COLO668 (cell line): ENCODE measurements around the gene TRRAP.

Experiments used
- DNase-seq: peaks from one replicate; lab custom pipeline; 2025; ENCODE audit not compliant: unreplicated experiment; lab: John Stamatoyannopoulos, UW

TRRAP gene

GRCh38 chr7:98945852-98946251, 67.5 kb downstream of the TRRAP start:
- DNase-seq = no peak

DNA sequence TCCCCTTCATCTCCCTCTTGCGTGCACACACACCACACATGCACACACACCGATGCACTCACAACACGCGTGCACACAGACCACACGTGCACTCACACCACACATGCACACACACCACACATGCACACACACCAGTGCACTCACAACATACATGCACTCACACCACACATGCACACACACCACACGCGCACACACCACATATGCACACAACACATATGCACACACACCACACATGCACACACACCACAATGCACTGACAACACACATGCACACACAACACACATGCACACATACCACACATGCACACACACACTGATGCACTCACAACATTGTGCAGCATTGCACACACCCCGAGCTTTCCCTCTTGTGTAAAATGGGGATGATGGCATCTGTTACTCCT, 68.1 kb downstream of the TRRAP start:
- DNase-seq = no peak

DNA sequence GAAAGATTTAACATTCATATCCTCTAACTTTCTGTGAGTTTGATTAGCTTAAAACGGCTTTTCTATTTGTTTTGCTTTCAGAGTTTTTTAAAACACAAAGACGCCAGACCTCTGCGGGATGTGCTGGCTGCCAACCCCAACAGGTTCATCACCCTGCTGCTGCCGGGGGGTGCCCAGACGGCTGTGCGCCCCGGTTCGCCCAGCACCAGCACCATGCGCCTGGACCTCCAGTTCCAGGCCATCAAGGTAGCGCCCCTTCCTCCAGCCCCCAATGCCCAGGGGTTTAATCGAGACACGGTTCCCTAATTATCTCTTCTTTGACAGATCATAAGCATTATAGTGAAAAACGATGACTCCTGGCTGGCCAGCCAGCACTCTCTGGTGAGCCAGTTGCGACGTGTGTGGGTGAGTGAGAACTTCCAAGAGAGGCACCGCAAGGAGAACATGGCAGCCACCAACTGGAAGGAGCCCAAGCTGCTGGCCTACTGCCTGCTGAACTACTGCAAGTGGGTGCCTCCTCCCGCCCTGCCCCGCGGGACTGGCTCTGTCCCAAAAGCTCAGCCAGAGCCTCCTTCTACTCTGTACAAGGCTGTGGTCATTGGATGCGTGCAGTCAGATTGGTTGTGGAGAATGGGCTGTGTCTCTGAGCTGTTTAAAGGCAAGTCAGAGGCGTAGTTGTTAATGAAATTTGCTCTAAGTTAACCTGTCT, 71.2 kb downstream of the TRRAP start:
- DNase-seq = no peak

DNA sequence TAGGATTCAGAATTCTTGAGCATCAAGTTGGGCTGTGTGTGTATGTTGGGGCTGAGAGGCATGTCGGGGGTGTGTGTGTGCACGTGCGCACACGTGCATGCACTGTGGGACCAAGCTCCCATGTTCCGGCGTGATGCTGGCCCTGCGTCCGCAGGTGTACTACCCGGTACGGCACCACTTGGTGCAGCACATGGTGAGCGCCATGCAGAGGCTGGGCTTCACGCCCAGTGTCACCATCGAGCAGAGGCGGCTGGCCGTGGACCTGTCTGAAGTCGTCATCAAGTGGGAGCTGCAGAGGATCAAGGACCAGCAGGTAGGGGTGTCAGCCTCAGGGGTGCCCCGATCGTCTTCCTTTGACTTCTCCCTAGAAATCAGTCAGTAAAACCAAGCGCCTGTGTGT, 77.7 kb downstream of the TRRAP start:
- DNase-seq = no peak

DNA sequence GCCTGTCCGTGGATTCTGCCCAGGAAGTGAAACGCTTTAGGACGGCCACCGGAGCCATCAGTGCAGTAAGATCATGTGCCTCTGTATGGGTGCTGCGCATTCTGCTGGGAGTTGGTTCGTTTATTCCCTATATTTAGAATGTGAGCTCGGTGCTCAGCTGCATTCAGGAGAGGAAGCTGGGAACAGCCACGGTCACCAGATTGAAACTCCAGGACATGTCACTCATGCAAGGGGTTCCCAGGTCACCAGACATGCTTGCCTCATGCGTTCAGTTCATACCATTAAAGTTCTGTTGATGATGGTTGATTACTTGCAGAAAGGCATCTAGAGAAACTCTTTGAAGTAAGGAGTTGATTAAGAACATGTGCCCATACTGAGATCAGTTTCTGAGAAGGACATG, 78.1 kb downstream of the TRRAP start:
- no peak for DNase-seq

DNA sequence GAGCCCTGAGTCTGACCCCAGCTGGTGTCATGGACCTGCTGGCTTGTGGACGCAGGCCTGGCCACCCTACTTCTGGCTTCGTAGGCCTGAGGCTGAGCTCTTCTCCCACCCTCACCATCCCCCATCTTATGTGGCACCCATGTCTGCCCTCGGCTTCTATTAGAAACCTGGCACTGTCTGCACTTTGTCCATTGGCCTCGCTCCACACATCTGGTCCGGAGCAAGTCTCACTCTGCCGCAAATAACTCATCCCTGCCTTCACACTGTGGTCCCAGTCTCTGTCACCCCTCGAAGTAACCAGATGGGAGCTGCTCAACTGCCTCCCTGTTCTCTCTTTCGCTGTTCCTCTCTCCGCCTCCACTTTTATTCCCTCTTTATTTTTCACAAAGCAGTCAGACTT, 78.6 kb downstream of the TRRAP start:
- no peak for DNase-seq

DNA sequence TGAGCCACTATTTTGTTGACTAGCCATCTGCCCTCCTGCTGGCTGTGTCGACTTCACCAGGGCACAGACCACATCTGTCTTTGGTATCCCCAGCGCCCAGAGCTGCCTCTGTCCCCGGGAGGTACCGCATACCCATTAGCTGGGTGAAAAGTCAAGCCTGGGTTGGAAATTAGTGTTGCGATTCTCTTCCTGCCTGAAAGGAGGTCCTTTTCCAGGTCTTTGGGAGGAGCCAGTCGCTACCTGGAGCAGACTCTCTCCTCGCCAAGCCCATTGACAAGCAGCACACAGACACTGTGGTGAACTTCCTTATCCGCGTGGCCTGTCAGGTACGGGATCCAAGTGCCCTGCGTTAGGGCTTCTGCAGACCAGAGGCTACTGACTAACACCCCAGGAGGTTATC, 79.4 kb downstream of the TRRAP start:
- no peak for DNase-seq

DNA sequence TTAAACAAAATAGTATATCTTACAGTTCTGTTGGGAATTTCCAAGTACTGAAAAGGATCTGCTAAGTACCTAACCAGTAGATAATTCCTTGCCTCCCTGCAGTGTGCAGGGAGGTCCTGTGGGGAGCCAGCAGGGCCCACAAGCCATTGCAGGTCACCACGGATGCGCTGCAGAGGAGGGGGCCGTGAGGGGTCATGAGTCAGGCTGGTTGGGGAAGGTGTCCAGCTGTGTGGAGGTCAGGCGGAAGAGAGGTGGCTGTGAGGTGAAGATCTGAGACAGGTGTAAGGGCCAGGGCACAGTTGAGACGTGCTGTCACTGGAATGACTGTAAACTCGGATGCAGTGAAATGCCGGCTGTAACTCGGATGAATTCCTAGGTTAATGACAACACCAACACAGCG, 80.6 kb downstream of the TRRAP start:
- DNase-seq = no peak

DNA sequence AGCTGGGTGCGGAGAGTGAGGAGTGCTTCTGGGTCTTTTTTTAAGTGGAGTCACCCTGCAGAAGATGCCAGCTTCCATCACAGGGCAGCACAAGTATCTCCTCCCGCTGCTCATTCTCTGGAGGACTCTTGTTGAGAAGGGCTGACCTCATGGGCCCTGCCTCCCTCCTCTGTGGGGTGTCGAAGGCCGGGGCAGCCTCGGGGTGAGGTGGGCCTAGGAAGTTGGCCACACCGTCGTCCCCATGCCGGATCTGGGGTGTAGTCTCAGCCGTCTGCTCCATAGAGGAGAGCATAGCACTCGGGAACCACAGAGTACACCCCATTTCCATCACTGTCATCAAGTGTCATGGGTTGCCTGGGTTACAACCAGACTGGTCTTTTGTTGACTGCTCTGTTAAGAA, 85.0 kb downstream of the TRRAP start:
- DNase-seq = no peak

GRCh38 chr7:98964596-98964995, 86.3 kb downstream of the TRRAP start:
- DNase-seq = no peak

- DNase-seq = no peak
Observed at GRCh38 chr7:98968621-98969020, 90.3 kb downstream of the TRRAP start.

DNA sequence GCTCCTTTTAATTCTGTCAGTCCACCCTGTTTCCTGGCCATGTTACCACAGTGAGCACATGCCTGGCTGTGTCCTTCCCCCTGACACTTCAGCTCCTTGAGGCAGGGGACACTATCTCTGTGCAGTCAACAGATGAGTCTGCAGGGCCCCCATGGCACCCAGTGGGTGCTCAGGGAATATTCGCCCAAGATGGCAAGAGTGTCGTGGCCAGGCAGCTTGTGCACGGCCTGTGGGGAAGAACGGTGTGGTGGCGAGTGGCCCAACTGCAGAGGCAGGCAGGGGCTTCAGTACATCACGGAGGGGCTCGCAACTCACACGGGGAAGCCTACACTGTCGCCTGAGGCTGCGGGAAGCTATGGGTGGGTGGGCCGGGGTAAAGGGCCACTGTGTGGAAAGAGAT, 91.1 kb downstream of the TRRAP start:
- DNase-seq = no peak

DNA sequence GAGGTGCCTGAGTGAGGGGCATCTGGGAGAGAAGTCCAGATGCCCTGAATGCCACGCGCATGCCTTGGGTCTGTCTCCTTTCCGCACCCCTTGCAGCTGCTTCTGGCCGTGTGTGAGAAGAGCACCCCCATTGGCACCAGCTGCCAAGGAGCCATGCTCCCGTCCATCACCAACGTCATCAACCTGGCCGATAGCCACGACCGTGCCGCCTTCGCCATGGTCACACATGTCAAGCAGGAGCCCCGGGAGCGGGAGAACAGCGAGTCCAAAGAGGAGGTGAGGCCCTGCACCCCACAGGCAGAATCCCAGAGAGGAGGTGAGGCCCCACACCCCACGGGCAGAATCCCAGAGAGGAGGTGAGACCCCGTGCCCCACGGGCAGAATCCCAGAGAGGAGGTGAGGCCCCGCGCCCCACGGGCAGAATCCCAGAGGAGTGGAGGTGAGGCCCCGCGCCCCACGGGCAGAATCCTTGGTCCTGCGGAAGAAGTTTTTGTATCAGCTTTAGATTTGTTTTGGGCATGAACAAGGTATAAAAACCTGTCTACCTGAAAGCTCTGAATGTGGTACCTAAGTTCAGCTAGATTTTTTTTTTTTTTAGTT, 91.8 kb downstream of the TRRAP start:
- no peak for DNase-seq

- DNase-seq = no peak
Observed at GRCh38 chr7:98970805-98971204, 92.5 kb downstream of the TRRAP start.

- no peak for DNase-seq
Observed at GRCh38 chr7:98974205-98974604, 95.9 kb downstream of the TRRAP start.

- DNase-seq = no peak
Observed at GRCh38 chr7:98974906-98975816, 96.8 kb downstream of the TRRAP start.

DNA sequence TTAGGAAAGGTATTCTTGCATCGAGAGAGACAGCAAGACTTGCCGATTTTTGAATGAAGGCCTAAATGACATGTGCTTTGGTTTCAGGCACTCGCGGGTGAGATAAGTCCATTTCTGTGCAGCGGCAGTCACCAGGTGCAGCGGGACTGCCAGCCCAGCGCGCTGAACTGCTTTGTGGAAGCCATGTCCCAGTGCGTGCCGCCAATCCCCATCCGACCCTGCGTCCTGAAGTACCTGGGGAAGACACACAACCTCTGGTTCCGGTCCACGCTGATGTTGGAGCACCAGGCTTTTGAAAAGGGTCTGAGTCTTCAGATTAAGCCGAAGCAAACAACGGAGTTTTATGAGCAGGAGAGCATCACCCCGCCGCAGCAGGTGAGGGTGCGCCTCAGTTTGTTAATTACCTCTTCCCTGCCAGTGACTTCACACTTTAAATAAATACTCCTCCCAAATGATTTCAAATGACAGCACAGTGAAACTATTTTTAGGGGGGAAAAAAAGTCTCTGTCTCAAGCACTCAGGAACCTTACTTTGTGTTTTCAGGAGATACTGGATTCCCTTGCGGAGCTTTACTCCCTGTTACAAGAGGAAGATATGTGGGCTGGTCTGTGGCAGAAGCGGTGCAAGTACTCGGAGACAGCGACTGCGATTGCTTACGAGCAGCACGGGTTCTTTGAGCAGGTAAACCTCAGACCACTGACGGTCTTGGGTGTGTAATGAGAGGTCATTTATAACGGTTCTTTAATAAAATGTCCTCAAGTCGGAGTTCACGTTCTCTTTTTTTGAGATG, 98.3 kb downstream of the TRRAP start:
- no peak for DNase-seq

DNA sequence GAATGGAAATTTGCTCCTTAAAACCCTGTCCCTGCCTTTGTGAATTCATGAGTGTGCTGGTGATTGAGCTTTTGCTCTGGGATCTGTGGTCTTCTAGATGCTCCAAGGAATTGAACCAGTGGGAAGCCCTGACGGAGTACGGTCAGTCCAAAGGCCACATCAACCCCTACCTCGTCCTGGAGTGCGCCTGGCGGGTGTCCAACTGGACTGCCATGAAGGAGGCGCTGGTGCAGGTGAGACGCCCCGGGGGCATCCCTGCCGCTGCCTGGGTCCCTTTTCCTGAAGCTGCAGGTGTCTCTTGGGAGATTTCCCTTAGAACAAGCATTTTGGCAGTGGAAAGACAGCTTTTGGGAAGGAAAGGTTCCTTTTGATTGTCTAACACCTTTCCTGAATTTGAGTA, 100.3 kb downstream of the TRRAP start:
- no peak for DNase-seq

GRCh38 chr7:98981701-98982100, 103.4 kb downstream of the TRRAP start:
- no peak for DNase-seq

DNA sequence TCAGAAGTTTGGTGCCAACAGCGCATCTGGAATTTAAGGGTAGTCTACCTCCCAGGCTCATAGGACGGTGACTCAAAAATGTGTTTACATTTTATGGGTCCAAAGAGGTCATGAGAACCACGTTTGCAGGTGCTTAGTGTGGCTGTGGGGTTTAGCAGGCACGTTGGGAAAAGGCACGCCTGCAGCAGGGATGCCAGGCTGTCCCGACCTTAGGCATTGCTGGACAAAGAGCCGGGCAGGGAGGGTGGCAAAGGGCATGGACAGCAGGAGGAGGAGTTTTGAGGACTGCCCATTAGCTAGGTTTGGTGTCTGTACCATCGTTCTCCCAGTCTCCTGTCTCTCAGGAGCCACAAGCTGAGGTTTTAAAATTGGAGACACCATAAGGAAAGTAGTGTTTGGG, 104.4 kb downstream of the TRRAP start:
- DNase-seq = no peak

DNA sequence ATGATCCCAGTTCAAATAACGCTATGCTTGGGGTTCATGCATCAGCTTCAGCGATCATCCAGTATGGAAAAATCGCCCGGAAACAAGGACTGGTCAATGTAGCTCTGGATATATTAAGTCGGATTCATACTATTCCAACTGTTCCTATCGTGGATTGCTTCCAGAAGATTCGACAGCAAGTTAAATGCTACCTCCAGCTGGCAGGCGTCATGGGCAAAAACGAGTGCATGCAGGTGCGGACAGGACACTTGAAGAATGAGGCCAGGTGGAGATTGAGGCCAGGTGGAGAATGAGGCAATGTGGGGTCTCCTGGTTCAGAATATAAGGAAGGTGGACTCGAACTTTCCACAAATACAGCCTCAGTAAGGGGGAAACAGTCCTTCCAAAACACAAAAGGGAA, 105.8 kb downstream of the TRRAP start:
- no peak for DNase-seq
